Raji (cell line): ENCODE measurements around the gene TRIM44.

ENCODE experiments used
- POLR2A ChIP-seq: IDR thresholded peaks from 2 replicates; pipeline ENCODE4 v1.6.1; 2011; ENCODE audit warnings: low read depth, low read length, control low read depth; ENCODE audit not compliant: insufficient read depth

Gene TRIM44

GRCh38 chr11:35853971-35854370 lies 191.4 kb downstream of the TRIM44 start:
- TF ChIP-seq POLR2A, result no peak

GRCh38 chr11:35855671-35856070 lies 193.1 kb downstream of the TRIM44 start:
- no peak for TF ChIP-seq POLR2A

GRCh38 chr11:35856259-35856658 lies 193.7 kb downstream of the TRIM44 start:
- TF ChIP-seq POLR2A, result no peak

DNA sequence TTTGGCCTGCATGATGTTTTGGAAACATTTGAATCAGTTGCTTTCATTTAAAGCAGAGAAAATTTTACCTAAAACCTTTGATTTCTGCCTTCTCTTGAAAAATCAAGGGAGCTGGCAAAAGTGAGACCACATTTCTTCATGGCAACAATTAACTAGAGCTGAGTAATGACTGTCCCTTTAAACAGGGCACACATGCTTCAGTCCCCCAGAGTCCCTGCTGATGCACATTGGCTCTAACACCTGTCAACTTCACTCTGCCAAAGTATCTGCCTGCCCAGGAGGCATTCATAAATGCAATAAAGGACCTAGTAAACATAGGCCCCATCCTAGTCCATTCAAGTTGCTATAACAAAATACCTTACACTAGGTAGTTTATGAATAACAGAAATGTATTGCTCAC lies 194.2 kb downstream of the TRIM44 start:
- no peak for TF ChIP-seq POLR2A

GRCh38 chr11:35857922-35858321 lies 195.3 kb downstream of the TRIM44 start:
- TF ChIP-seq POLR2A, result no peak

DNA sequence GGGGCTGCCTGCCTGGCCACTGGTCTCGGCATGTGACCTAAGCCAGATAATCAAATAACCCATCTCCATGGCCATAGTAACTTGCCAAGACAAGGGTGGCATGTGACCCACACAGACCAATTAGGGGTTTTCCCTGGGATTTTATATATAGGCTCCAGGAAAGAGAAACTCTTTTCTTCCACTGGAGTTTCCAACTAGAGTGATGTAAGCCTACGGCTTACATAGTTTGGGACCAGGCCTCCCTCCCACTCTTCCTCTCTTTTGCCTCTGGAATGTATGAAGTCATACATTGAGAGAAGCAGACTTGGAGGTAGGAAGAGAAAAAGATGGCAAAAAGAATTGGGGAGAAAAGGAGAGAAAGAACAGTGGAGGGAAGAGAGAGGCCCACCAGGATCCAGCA lies 196.7 kb downstream of the TRIM44 start:
- TF ChIP-seq POLR2A, result no peak

DNA sequence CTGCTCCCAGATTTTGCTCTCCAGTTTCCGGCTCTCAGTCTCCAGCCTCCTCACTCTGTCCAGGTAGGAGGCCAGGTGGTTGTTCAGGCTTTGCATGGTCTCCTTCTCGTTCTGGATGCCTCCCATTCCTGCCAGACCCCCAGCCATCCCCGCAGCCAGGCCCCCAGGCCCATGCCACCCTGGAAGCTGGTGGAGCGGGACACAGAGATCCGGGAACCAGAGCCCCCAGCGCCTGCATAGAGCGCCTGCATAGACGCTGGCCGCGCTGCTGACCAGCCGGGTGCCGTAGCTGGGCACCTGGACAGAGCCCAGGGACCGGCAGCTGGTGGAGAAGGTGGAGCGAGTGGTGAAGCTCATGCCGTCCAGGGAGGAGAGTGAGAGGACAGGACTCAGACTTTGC lies 198.6 kb downstream of the TRIM44 start:
- no peak for TF ChIP-seq POLR2A

DNA sequence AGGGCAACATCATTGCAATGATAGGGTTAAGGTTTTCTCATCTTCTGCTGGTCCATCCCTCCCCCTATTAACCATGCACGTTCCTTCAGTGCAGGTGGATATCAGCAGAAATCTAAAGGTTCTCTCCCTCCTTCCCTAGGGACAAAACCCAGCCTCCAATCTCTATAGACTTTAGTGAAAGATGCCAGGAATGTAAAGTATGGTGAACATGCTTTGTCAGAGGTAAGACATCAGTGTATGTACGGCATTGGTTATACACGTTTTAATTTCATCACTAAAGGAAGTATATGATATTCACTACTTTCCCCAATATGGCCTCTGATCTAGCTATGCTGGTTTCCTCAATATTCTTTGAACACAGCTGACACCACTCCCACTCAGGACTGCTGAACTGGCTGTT lies 200.1 kb downstream of the TRIM44 start:
- TF ChIP-seq POLR2A, result no peak

DNA sequence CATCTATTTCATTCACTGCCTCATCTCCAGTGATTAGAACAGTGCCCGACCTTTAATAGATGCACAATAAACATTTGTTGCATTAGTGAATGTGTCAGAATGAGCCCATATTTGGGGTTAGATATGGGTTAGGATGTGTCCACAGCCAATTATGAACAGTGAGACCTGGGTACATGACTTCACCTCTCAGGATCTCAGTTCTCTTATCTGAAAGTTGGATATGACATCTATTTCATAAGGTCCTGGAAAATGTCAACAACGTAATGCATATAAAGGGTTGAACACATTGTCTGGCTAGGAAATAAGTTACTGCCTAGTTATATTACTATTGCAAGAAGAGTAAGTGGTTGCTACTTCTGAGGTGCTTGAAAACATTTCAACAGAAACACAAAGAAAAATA lies 201.6 kb downstream of the TRIM44 start:
- no peak for TF ChIP-seq POLR2A

DNA sequence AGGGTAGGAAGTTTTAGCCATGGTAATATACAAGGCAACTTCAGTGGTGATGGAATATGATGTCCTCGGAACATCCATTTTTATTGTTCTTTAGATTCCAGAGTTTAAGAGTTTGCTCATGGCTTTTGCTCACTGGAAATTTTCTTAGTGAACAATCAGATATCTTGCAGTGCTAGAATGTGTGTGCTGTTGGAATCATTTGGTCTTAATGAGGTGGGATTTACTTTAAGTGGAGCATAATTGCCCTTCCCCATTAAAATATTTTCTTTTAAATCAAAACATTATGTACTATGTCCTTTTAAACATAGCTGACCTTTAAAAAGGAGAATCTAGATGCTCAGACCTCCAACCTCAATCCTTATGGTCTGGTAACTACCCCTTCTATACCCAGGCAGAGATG lies 204.0 kb downstream of the TRIM44 start:
- no peak for TF ChIP-seq POLR2A
